IMR-90 (cell line): ENCODE results near the gene PRKAR2A. TPM values are rescaled to one million over a fixed set of nuclear protein-coding genes. Genes with fewer than 3 reads are reported as not detected.
A peak's percentile ranks its signal among the peaks of the same experiment; 100 is the strongest.

Experiments
- ATAC-seq: fragments of 200-7000 bp; cut with Tn5 transposase; 2 replicates; pipeline ENCODE4 v1.9.1; 2020; ENCODE audit warnings: low read depth, mild to moderate bottlenecking, moderate library complexity
- BruUV-seq: library from RNA; stranded (reverse); fragments of 400-500 nt; replicated peaks from 2 replicates; lab custom pipeline; 2021; lab: Mats Ljungman, UMichigan
- CTCF ChIA-PET: fragments of 300-600 bp; formaldehyde crosslinking; extraction: SDS; loops from one replicate; lab custom pipeline; 2021; ENCODE audit warnings: antibody characterized with exemption; lab: Yijun Ruan, JAX
- POLR2A ChIA-PET: fragments of 300-600 bp; sonication (Branson Sonifier 250); formaldehyde crosslinking; loops from one replicate; lab custom pipeline; 2022; ENCODE audit warnings: antibody characterized with exemption; ENCODE audit not compliant: unreplicated experiment; lab: Charles Lee
- DNase-seq: peaks from one replicate; pipeline ENCODE4 v3.0.0; 2013
- H2AFZ ChIP-seq: replicated peaks from 2 replicates; pipeline ENCODE3; 2013; ENCODE audit warnings: low read length, mild to moderate bottlenecking; ENCODE audit not compliant: poor library complexity
- H2AK5ac ChIP-seq: 2 replicates; pipeline ENCODE4 v1.6.1; 2013; ENCODE audit warnings: low read depth, low read length, inconsistent platforms
- H2AK9ac ChIP-seq: replicated peaks from 2 replicates; pipeline ENCODE3; 2013; ENCODE audit warnings: mild to moderate bottlenecking, low read depth, low read length, moderate library complexity; ENCODE audit not compliant: poor library complexity
- H2BK120ac ChIP-seq: 2 replicates; pipeline ENCODE4 v1.6.1; 2013; ENCODE audit warnings: low read depth, low read length, inconsistent platforms
- H2BK15ac ChIP-seq: 3 replicates; pipeline ENCODE4 v1.6.1; 2013; ENCODE audit warnings: low read depth, low read length, inconsistent platforms
- H2BK20ac ChIP-seq: 2 replicates; pipeline ENCODE4 v1.6.1; 2013; ENCODE audit warnings: low read depth, mild to moderate bottlenecking, inconsistent platforms, low read length, moderate library complexity
- H2BK5ac ChIP-seq: 2 replicates; pipeline ENCODE4 v1.6.1; 2013; ENCODE audit warnings: mild to moderate bottlenecking, low read depth, low read length, inconsistent platforms; ENCODE audit not compliant: poor library complexity, severe bottlenecking
- H3K14ac ChIP-seq: replicated peaks from 2 replicates; pipeline ENCODE4 v1.6.1; 2013; ENCODE audit warnings: low read depth, low read length, inconsistent platforms
- H3K18ac ChIP-seq: 2 replicates; pipeline ENCODE4 v1.6.1; 2013; ENCODE audit warnings: low read depth, low read length, control low read depth
- H3K23ac ChIP-seq: 2 replicates; pipeline ENCODE4 v1.6.1; 2013; ENCODE audit warnings: low read depth, low read length, inconsistent platforms
- H3K27ac ChIP-seq: 2 replicates; pipeline ENCODE4 v1.5.1; 2013; ENCODE audit warnings: mild to moderate bottlenecking, control low read depth, low read length; ENCODE audit not compliant: insufficient read depth
- H3K27me3 ChIP-seq: 2 replicates; pipeline ENCODE4 v1.6.1; 2013; ENCODE audit warnings: low read length; ENCODE audit not compliant: control insufficient read depth, insufficient read depth
- H3K36me3 ChIP-seq: 2 replicates; pipeline ENCODE4 v1.6.1; 2013; ENCODE audit warnings: low read length, mixed read lengths; ENCODE audit not compliant: control insufficient read depth, insufficient read depth
- H3K4ac ChIP-seq: 2 replicates; pipeline ENCODE4 v1.6.1; 2013; ENCODE audit warnings: low read depth, low read length, inconsistent platforms
- H3K4me1 ChIP-seq: 2 replicates; pipeline ENCODE4 v1.6.1; 2013; ENCODE audit warnings: low read length, mixed read lengths; ENCODE audit not compliant: control insufficient read depth, insufficient read depth
- H3K4me2 ChIP-seq: 2 replicates; pipeline ENCODE4 v1.6.1; 2013; ENCODE audit warnings: low read depth, mild to moderate bottlenecking, control low read depth, low read length, moderate library complexity
- H3K4me3 ChIP-seq: 2 replicates; pipeline ENCODE4 v1.5.1; 2013; ENCODE audit warnings: low read depth, mild to moderate bottlenecking, control low read depth, low read length, moderate library complexity; ENCODE audit not compliant: insufficient read depth
- H3K56ac ChIP-seq: 2 replicates; pipeline ENCODE4 v1.6.1; 2013; ENCODE audit warnings: low read length, inconsistent platforms; ENCODE audit not compliant: insufficient read depth; ENCODE audit errors: extremely low read depth
- H3K79me1 ChIP-seq, 2 experiments: 2 replicates each; pipeline ENCODE4 v1.6.1; 2013; ENCODE audit warnings: low read length in 2 of 2, inconsistent platforms in 1 of 2, low read depth in 1 of 2
- H3K9ac ChIP-seq: 2 replicates; pipeline ENCODE4 v1.6.1; 2013; ENCODE audit warnings: low read depth, low read length, control low read depth
- H3K9me1 ChIP-seq: 2 replicates; pipeline ENCODE4 v1.6.1; 2013; ENCODE audit warnings: low read length, inconsistent platforms; ENCODE audit not compliant: insufficient read depth
- H3K9me3 ChIP-seq: 2 replicates; pipeline ENCODE4 v1.6.1; 2013; ENCODE audit warnings: low read length; ENCODE audit not compliant: control insufficient read depth, insufficient read depth
- H4K20me1 ChIP-seq: 2 replicates; pipeline ENCODE4 v1.6.1; 2013; ENCODE audit warnings: low read length, inconsistent platforms; ENCODE audit not compliant: insufficient read depth
- H4K5ac ChIP-seq: 2 replicates; pipeline ENCODE4 v1.6.1; 2013; ENCODE audit warnings: mild to moderate bottlenecking, low read depth, low read length, control low read depth
- H4K8ac ChIP-seq, 2 experiments: 2 replicates each; pipeline ENCODE4 v1.6.1; 2013; ENCODE audit warnings: low read depth in 2 of 2, low read length in 2 of 2, control low read depth in 1 of 2, inconsistent platforms in 1 of 2
- H4K91ac ChIP-seq: 2 replicates; pipeline ENCODE4 v1.6.1; 2013; ENCODE audit warnings: low read depth, low read length, inconsistent platforms; ENCODE audit not compliant: insufficient read depth
- BHLHE40 ChIP-seq: fragments of 150-350 bp; IDR thresholded peaks from 2 replicates; pipeline ENCODE4 v1.6.1; 2016; ENCODE audit warnings: mild to moderate bottlenecking, low read depth, low read length
- CEBPB ChIP-seq: IDR thresholded peaks from 2 replicates; pipeline ENCODE4 v1.6.1; 2012; ENCODE audit warnings: low read depth, low read length, improper control_type of control experiment
- CTCF ChIP-seq: conservative IDR thresholded peaks from 2 replicates; pipeline ENCODE4 v1.5.1; 2012; ENCODE audit warnings: mild to moderate bottlenecking, low read depth, low read length, improper control_type of control experiment
- FOS ChIP-seq: fragments of 150-350 bp; IDR thresholded peaks from 2 replicates; pipeline ENCODE4 v1.6.1; 2016; ENCODE audit warnings: low read depth, low read length
- MAFK ChIP-seq: IDR thresholded peaks from 2 replicates; pipeline ENCODE4 v1.6.1; 2012; ENCODE audit warnings: low read depth, low read length, improper control_type of control experiment
- MAZ ChIP-seq: IDR thresholded peaks from 2 replicates; pipeline ENCODE4 v1.6.1; 2012; ENCODE audit warnings: low read depth, mild to moderate bottlenecking, low read length, improper control_type of control experiment, moderate library complexity, borderline replicate concordance
- MXI1 ChIP-seq: IDR thresholded peaks from 2 replicates; pipeline ENCODE4 v1.6.1; 2012; ENCODE audit warnings: low read depth, mild to moderate bottlenecking, low read length, moderate library complexity, borderline replicate concordance
- NFE2L2 ChIP-seq: fragments of 150-350 bp; IDR thresholded peaks from 2 replicates; pipeline ENCODE4 v1.6.1; 2016; ENCODE audit warnings: low read depth, mild to moderate bottlenecking, low read length
- POLR2A ChIP-seq: IDR thresholded peaks from 2 replicates; pipeline ENCODE4 v1.6.1; 2012; ENCODE audit warnings: mild to moderate bottlenecking, low read depth, low read length
- RAD21 ChIP-seq: IDR thresholded peaks from 2 replicates; pipeline ENCODE4 v1.6.1; 2012; ENCODE audit warnings: low read length, improper control_type of control experiment
- SMC3 ChIP-seq: fragments of 150-350 bp; IDR thresholded peaks from 2 replicates; pipeline ENCODE4 v1.6.1; 2016; ENCODE audit warnings: low read depth, mild to moderate bottlenecking, antibody characterized with exemption, low read length, moderate library complexity
- WGBS, 2 experiments: methylation state at CpG; one replicate each; pipeline versions ENCODE4 v1.1.5 to v1.1.7; 2013; ENCODE audit warnings: missing lambda C conversion rate in 2 of 2; ENCODE audit not compliant: insufficient read length in 1 of 2; ENCODE audit errors: extremely low coverage in 2 of 2; 5-methylcytosine and 5-hydroxymethylcytosine counted together
- dilution Hi-C: fragments of 300-500 bp; cut with HindIII; formaldehyde crosslinking; loops from one replicate; pipeline ENCODE4 v1.14.3; 2018; ENCODE audit warnings: low sequenced_read_pairs; ENCODE audit not compliant: unreplicated experiment
- in situ Hi-C: fragments of 300-500 bp; cut with MboI; formaldehyde crosslinking; loops from 3 replicates; pipeline ENCODE4 v1.14.3; 2019; ENCODE audit warnings: low sequenced_read_pairs, inconsistent platforms, mixed read lengths
- intact Hi-C: fragments of 100-400 bp; cut with micrococcal nuclease; formaldehyde crosslinking; loops from 2 replicates; pipeline ENCODE4 v1.10.0; 2022
- polyA plus RNA-seq, 3 experiments: library from polyadenylated mRNA; depleted of rRNA; stranded (reverse); fragments of >200 nt; gene quantifications; 2 replicates each; pipeline ENCODE4 v1.2.3, GENCODE V29; 2012; ENCODE audit warnings: low replicate concordance in 1 of 3
- total RNA-seq: library from RNA; depleted of rRNA; stranded (reverse); fragments of >200 nt; gene quantifications from 2 replicates; pipeline ENCODE4 v1.2.3, GENCODE V29; 2012
- TF ChIP-seq, protein P1 (sequence below): fragments of 150-350 bp; IDR thresholded peaks from 2 replicates; pipeline ENCODE4 v1.6.1; 2017; ENCODE audit warnings: mild to moderate bottlenecking, antibody characterized with exemption, low read length, low read depth
- TF ChIP-seq, protein P2 (sequence below): fragments of 150-350 bp; IDR thresholded peaks from 2 replicates; pipeline ENCODE4 v1.6.1; 2016; ENCODE audit warnings: low read depth, mild to moderate bottlenecking, low read length, moderate library complexity, borderline replicate concordance

Gene PRKAR2A
- total and polyA plus RNA-seq, 2 of the 4 experiments (the other 2 are of a cell fraction): 11.3 to 48.2 TPM

DNA sequence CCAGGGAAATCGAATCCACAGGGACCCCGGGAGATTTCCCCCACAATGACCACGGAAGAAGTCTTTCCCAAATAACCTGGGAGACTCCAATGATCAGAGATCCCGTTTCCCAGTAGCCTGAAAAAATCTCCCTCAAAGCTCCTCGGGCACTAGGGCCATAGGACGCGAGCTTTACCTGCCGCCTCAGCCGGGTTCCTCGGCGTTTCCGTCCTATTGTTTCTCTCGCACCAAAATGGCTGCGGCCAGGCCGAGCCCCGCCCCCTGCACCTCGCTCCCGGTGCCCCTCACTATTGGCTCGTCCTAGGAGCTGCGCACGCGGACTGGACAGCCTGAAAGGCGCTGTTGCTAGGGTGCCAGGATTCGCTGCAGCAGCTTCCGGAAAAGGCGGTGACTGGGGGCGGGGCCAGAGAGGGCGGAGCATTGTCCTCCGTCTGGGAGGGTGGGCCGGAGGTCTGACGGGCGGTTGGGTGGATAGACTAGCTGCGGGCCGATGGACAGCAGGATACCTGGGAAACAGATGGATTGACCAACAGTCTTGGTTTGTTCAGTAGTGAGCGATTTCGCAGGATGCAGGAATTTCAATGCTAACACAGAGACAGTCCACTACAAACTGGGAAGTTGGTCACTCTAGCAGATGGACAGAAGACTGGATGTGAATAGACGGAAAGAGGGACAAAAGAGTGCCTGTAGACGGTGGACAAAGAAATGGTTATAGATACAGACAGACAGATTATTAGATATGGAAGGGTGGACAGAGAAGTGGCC lies 130.5 kb downstream of the PRKAR2A start, which contains the start of gene IP6K2:
IP6K2 (minus strand) TSS at position 240 of the 765 bp plus-strand sequence. CDS start 21,930 bp downstream, outside the sequence.
- Histone ChIP-seq H3K27ac (peak within 1 kb of the TSS; percentile 78), H2BK20ac (peak within 1 kb of the TSS; percentile 54; the same call in 1 of the 2 replicates), H3K4me1 (peaks cover 8% of the 10 kb centered on the region), H3K4me2 (peak within 1 kb of the TSS; percentile 88), H4K8ac (peak within 1 kb of the TSS; percentile 74 to 95), H3K9ac (peak within 1 kb of the TSS; percentile 91), H3K18ac (peak within 1 kb of the TSS; percentile 74), H3K4ac (peak within 1 kb of the TSS; percentile 95), H3K36me3 (peaks cover 15% of the 10 kb centered on the region), H3K23ac (peak within 1 kb of the TSS; percentile 82), H3K14ac (peak within 1 kb of the TSS; percentile 97), H2BK120ac (peak within 1 kb of the TSS; percentile 67), H3K79me1 (peaks cover 0 to 24% of the 10 kb centered on the region in 2 experiments; a peak in 1 of 4 replicates), H4K91ac (peak within 1 kb of the TSS; percentile 83), H4K5ac (peak within 1 kb of the TSS; percentile 85), H3K4me3 (peak within 1 kb of the TSS; percentile 79), H2AK9ac (peak within 1 kb of the TSS; percentile 99), H3K9me1 (peaks cover 17% of the 10 kb centered on the region), H2BK5ac (peak within 1 kb of the TSS; percentile 66), H3K9me3 (no peaks in the 10 kb centered on the region), H2BK15ac (peak within 1 kb of the TSS; percentile 30; the same call in 1 of the 3 replicates), H4K20me1 (peaks cover 34% of the 10 kb centered on the region), H2AFZ (peak within 1 kb of the TSS; percentile 86), H3K56ac (peak within 1 kb of the TSS; percentile 86), H2AK5ac (peak within 1 kb of the TSS; percentile 82), H3K27me3 (no peaks in the 10 kb centered on the region)
- ChIA-PET POLR2A (interaction anchor here (0.7 kb wide), 1 partner anchor 13 kb away, joined by 4 read pairs; no protein-coding TSS in a partner anchor), CTCF (interaction anchor here (0.5 to 1.2 kb wide), 2 partner anchors 23 to 153 kb away, joined by 4 to 6 read pairs; no protein-coding TSS in a partner anchor)
- BruUV-seq: no TSS peak
- ATAC-seq (peak; percentile 97), DNase-seq (peak; percentile 97)
- intact Hi-C loops (no loop called here), in situ Hi-C loops (no loop called here), dilution Hi-C loops (no loop called here)
- 2% methylated on average over 19 of the region's 38 CpGs; no CpG with 5 or more reads in 1 of the 2 experiments for WGBS, 2 experiments
- TF ChIP-seq RAD21 (no peak), BHLHE40 (no peak), MXI1 (peak; percentile 63; the same call in 1 of the 2 replicates), CTCF (no peak), MAFK (no peak), POLR2A (peak; percentile 98), FOS (no peak; the same call in 1 of the 2 replicates), NFE2L2 (no peak), CEBPB (no peak), MAZ (peak; percentile 75; the same call in 1 of the 2 replicates), SMC3 (no peak)
- TF ChIP-seq, protein P1, sequence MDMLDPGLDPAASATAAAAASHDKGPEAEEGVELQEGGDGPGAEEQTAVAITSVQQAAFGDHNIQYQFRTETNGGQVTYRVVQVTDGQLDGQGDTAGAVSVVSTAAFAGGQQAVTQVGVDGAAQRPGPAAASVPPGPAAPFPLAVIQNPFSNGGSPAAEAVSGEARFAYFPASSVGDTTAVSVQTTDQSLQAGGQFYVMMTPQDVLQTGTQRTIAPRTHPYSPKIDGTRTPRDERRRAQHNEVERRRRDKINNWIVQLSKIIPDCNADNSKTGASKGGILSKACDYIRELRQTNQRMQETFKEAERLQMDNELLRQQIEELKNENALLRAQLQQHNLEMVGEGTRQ: 0 out of 2 replicates have a peak, but pooled peaks have one; percentile 13
- TF ChIP-seq, protein P2, sequence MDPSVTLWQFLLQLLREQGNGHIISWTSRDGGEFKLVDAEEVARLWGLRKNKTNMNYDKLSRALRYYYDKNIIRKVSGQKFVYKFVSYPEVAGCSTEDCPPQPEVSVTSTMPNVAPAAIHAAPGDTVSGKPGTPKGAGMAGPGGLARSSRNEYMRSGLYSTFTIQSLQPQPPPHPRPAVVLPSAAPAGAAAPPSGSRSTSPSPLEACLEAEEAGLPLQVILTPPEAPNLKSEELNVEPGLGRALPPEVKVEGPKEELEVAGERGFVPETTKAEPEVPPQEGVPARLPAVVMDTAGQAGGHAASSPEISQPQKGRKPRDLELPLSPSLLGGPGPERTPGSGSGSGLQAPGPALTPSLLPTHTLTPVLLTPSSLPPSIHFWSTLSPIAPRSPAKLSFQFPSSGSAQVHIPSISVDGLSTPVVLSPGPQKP: no peak
